Posterior cingulate gyrus (tissue), 11 donors: ENCODE measurements around the gene LETM1.

ENCODE experiments used
- DNase-seq, 10 donors: peaks; one replicate each; pipeline versions ENCODE4 v3.0.0 to v3.0.0-alpha.2; 2020 to 2021; ENCODE audit warnings: mixed read lengths in 3 of 10
- intact Hi-C: fragments of 100-400 bp; cut with DNase I; formaldehyde crosslinking; loops from one replicate; pipeline ENCODE4 v1.15.1; 2023

The LETM1 gene

DNA sequence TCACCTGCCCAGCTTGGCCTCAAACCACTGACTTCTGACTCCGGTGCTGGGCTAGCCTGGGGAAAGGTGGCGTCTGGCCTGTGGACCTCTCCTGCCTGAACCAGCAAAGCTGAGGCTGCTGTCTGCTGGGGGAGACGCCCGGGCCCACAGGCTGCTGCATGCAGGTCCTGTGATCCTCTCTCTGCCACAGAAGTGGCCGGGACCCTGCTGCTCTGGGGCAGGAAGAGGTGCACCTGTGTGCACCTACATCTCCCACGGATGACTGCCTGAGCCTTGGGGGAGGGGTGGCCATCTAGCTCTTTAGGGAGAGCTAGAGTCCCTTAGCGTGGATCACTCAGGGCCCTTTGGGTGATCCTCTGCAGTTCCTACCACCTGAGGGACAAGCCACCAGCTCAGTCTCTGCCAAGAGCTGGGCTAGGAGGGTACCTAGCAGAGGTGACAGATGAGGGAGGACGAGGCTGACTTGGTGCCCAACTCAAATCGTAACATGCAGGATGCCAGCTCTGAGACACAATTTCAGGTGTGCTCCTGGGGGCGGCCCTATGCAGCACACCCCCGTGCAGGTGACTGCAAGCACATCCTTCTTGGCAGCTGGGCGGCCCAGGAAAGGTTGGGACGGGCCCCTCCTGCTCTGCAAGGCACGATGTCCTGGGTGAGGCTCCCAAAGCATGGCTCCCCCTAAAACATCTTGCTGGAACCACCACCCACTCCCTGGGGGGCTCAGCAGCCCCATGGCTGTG, 22.5 kb downstream of the LETM1 start:
- intact Hi-C loops = no loop called here
- DNase-seq = peak in 2 of 10 donors; percentile 73 to 74

DNA sequence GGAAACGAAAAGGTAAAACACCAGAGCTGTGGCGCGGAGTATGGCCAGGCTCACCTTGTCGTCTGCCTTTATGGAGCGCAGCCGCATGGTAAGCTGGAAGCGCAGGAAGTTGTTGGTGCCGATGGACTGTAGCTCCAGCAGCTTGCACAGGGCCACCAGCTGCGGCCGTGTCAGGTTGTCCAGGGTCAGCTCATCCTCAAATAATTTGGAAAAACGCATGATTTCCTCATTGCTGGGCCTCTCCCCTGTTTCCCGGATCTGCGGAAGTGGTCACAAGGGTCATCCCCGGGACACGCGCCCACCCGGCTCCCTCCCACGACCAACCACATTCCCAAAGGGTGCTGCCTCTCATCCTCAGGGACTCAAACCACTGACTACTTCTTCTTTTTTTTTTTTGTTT, 23.3 kb downstream of the LETM1 start:
- peak in 1 of 10 donors; percentile 63 for DNase-seq

GRCh38 chr4:1831331-1831730, 24.6 kb downstream of the LETM1 start:
- DNase-seq = peak in 1 of 10 donors; percentile 59
- intact Hi-C loops = no loop called here

More for the DNA sequence above, 23.3 kb downstream of the LETM1 start:
- intact Hi-C loops = no loop called here

GRCh38 chr4:1830642-1831228, 25.2 kb downstream of the LETM1 start:
- no peak for DNase-seq
- intact Hi-C loops = no loop called here

- intact Hi-C loops = no loop called here
- DNase-seq = no peak
These were observed 25.7 kb downstream of the LETM1 start for GRCh38 chr4:1830234-1830633.

DNA sequence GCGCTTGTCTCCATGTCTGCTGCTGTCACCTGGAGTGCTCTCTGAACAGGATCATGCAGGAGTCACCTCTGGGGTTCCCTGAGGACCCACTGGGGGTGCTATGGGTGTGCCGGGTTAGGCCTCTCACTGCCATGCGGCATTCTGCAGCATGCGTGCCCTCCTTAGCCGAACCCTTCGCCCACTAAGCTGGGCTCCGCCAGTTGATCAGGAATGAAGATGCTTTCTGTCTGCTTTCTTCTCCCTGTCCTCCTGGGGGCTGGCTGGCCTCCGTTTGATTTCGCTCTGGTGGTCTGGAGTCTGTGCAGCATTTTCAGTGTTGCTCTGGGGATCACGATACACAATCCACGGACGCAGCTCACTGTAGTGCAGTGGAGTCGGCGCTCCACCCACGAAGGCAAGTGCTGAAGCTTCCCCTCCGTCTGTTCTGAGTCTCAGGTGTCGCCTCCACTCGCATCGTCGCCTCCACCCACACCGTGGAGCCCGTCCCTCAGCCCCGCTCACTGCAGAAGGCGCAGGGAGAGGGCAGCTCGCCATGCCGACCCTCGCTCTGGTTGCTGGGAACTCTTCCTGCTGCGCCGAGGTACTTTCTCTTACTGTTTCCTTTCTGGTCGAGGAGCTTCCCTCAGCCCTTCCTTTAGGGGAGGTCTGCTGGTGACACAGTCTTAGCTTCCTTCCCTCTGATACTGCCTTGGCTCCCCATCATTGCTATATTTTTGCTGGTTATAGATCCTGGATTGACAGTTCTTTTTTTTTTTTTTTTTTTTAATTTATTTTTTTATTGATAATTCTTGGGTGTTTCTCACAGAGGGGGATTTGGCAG, 29.2 kb downstream of the LETM1 start:
- intact Hi-C loops = no loop called here

GRCh38 chr4:1825326-1825725, 30.6 kb downstream of the LETM1 start:
- peak in 2 of 10 donors; percentile 62 to 76 for DNase-seq
- intact Hi-C loops = no loop called here

More for the DNA sequence above, 29.2 kb downstream of the LETM1 start:
- peak in 4 of 10 donors; percentile 26 to 90 (median 87) for DNase-seq

- intact Hi-C loops = no loop called here
- DNase-seq = peak in 1 of 10 donors; percentile 71
These were observed 31.2 kb downstream of the LETM1 start for GRCh38 chr4:1824746-1825145.

DNA sequence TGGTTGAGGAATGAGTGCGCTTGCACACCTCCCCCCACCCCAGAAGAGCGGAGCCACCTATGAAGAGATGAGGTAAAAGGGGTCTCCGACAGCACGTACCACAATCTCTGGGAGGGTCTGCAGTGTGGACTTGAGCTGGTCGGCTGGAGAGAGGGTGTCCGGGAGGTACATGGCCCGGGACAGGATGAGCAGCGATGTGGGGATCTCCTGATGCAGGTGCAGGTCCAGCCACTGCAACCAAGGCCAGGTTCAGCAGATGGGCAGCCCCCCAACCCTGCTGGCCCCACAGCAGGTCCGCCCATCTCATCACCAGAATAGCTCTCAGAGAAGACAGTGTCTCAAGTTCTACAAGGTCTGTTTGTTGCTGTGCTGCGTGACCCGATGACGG, 32.4 kb downstream of the LETM1 start:
- intact Hi-C loops = no loop called here
- DNase-seq = peak in 2 of 10 donors; percentile 67 to 75

- peak in 4 of 10 donors; percentile 18 to 80 (median 70) for DNase-seq
- intact Hi-C loops = no loop called here
These were observed 33.1 kb downstream of the LETM1 start for GRCh38 chr4:1822568-1823544.

- DNase-seq = peak in 2 of 10 donors; percentile 51 to 75
- intact Hi-C loops = no loop called here
These were observed 34.0 kb downstream of the LETM1 start for GRCh38 chr4:1821679-1822567.

DNA sequence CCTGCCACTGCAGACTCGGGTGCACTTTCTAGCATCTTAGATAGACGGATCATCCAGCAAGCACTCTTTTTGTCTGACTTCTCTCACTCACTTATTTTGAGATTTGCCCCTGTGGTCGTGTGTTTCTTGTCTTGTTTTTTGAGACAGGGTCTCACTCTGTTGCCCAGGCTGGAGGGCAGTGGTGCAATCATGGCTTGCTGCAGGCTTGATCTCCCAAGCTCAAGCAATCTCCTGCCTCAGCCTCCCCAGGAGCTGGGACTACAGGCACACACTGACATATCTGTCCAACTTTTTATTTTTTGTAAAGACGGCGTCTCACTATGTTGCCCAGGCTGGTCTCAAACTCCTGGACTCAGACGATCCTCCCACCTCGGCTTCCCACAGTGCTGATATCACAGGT, 36.1 kb downstream of the LETM1 start:
- intact Hi-C loops = no loop called here
- no peak for DNase-seq

DNA sequence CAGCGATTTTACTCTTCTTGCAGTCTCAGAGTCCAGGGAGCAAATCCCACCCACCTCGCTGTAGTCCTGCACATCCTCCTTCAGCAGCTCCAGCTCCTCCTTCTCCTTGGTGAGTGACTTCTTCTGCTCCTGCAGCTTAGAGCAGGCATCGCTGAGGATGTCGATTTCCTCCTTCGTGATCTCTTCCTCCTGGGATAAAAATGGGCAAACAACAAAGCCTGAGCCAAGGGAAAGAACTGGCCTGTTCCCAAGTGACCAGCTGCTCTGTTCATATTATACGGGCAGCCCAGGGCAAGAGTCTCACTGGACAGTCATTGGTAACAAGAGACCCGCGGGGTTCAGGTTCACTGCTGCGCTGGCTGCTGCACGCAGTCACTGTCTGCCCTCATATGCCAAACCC, 36.7 kb downstream of the LETM1 start:
- DNase-seq = peak in 1 of 10 donors; percentile 52

DNA sequence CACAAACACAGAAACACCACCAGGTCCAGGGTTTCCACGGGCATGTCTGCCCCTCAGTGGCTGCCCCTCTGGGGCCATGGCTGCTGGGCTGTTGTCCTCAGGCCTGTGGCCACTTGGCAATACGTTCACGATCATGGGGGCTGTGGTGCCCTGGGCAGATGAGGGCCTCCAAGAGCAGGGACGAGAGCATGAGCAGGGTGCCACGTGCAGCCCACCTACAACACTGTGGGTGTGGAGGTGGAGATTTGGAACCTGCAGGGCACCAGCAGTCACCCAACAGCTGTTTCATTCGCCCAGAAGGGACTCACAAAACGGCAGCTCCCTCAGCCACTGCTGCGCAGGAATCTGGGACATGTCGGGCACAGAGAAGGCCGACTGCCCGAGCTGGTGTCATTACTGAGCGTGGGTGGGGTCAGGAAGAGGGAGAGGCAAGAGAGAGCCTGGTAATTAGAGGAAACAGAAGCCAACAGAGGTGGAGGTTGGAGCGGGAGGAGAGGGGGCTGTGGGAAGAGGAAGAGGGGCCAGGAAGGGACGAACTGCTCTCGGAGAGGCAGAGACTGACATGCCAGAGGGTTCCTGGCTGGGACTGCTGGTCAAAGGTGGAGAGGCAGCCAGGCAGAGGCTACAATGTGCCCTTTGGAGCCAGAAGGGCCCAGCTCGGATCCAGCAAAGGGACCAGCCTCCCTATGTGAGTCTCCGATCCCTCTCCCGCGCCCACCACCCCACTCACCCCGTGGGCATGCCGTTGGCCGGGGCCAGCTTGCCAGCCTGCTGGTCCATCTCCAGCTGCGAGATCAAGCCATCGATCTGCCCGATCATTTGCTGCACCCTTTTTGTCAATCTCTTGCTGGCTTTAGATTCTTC, 39.7 kb downstream of the LETM1 start:
- peak in 2 of 10 donors; percentile 62 to 80 for DNase-seq
- intact Hi-C loops = no loop called here

More for the DNA sequence above, 36.7 kb downstream of the LETM1 start:
- intact Hi-C loops = no loop called here

DNA sequence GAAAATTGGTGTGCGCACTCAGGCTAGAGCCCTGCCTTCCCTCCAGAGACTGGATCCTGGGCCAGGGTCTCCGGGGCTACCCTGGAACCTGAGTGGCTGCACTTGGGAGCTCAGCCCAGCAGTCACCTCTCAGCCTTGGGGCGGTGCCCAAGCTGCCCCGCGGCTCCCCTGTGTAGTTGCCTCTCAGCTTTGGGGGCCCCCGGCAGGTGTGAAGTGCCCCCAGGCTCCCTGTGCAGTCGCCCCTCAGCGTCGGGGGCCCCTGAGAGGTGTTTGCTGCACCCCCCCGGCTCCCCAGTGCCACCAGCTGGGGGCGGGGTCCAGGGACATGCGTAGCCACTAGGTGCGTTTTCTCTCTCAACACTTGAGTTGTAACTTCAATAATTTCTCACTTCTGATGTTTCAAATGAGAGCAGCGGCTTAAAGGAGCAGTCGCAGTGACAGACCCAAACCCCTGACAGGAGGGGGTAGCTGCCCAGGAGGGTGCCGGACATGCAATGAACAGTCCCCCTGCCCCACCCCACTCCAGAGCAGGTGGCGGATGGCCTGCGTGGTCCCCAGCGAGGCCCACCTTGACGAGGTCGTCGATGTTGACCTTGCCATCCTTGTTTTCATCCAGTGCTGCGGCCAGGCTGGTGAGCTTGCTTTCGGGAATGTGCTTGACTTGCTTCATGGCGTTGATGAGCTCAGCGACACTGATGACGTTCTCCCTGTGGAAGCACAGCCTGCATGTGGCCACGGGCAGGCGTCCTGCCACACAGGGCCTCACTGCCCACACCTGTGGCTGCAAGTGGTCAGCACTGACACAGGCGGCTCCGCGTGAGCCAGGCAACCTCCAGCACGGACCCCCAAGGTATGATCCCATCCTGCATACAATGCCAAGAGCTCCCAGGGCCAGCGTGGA, 40.6 kb downstream of the LETM1 start:
- peak in 1 of 10 donors; percentile 76 for DNase-seq
- intact Hi-C loops = no loop called here

DNA sequence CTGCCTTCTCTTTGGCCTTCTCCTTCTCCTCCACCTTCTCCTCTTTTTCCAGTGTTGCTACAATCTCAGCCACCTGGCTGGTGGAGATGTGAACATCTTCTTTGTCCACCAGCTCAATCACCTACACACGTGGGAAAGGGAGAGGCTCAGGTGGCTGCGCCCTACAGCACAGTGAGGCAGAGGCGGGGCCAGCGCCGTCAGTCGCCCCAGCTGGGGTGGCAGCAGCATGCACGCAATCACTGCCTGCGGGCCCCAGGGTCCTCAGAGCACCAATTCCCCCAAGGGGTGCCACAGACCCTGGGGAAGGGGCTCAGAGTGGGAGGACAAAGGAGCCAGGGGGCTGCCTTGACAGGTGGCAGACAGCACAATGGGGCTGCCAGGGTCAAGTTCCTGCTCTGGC, 41.5 kb downstream of the LETM1 start:
- intact Hi-C loops = no loop called here

DNA sequence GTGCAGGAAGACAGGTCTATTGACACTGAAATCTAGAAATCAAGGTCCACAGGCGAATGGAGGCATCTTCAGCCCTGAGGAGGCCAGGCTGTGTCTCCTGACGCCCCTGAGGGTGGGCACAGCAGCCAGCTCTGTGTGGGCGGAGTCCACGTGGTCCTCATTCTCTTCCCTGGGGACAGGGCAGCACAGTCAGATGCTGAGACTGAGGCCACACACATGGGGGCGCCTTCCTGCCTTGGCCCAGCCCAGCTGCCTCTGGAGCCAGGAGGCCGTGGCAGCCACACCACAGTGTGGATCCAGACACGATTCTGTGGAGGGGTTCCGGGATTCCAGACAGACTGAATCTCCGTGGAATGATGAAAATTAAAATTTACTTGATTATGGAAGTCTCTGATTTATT, 42.0 kb downstream of the LETM1 start:
- intact Hi-C loops = no loop called here
- DNase-seq = no peak

More for the DNA sequence above, 41.5 kb downstream of the LETM1 start:
- DNase-seq = no peak
